ENCODE data around the gene BLM.
"Not testable (repeated sequence)": the region's sequence is repeated elsewhere in the genome, so short reads cannot be mapped to it uniquely, and the experiment has no call there.

The BLM gene

DNA sequence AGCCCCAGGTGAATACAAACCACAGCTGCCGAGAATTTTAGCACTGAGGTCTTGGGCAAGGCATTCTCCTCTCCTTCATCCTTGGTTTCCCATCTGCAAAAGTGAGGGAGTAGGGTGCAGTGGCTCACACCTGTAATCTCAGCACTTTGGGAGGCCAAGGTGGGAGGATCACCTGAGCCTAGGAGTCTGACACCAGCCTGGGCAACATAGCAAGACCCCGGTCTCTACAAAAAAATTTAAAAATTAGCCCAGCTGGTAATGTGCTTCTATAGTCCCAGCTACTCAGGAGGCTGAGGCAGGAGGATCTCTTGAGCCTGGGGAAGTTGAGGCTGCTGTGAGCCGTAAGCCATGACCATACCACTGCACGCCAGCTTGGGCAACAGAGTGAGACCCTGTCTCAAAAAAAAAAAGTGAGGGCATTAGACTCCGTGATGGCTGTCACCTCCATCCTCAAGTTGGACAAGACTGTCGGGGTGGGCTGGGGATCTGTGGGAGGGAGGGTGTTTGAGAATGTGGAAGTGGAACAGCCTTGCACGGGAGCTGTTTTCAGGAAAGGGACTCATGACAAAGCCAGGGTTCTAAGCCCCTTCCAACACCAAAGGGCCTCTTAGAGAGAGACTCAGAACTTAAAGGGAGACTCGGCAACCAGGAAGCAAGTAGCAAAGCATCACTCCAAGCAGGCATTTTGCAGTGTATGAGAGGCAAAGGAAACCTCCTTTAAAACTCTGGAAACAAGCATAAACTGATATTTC is 105.2 kb downstream of the BLM start:
- DNase-seq (ENCODE audit: low spot score), result no peak

DNA sequence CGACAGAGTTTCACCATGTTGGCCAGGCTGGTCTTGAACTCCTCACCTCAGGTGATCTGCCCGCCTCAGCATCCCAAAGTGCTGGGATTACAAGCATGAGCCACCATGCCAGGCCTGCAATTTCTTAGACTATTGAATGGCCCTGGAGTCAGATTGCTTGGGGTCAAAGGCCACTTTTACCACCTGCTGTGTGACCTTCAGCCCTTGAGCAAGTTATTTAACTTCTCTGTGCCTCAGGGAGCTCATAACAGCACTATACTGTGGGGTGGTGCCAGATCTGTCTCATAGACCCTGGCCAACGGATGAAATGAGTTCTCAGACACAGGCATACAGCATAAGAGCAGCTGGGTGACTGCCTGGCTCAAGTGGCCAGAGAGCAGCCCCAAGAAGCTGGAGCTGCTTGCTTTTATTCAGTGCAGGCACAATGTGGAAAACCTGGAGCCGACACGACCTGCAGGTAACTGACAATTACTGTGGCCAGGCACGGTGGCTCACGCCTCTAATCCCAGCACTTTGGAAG is 106.4 kb downstream of the BLM start:
- no peak for DNase-seq (ENCODE audit: low spot score)

DNA sequence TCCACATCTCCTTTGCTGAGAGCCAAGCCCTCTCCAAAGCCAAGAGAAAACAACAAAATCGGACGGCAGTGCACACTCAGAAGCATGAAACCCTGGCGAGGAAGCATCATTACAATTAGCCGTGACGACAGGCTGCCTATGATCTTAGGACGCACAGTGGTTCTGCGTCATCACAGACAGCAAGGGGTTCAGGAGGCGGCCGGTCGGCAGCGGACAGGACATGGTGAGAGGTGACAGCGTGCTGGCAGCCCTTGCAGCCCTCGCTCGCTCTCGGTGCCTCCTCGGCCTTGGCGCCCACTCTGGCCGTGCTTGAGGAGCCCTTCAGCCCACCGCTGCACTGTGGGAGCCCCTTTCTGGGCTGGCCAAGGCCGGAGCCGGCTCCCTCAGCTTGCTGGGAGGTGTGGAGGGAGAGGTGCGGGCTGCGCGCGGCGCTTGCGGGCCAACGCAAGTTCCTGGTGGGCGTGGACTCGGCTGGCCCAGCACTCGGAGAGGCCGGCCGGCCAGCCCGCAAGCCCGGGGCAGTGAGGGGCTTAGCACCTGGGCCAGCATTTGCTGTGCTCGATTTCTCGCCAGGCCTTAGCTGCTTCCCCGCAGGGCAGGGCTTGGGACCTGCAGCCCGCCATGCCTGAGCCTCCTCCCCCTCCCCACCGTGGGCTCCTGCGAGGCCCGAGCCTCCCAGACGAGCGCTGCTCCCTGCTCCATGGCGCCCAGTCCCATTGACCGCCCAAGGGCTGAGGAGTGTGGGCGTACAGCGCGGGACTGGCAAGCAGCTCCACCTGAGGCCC is 108.2 kb downstream of the BLM start:
- DNase-seq (ENCODE audit: low spot score), result not testable (repeated sequence)

DNA sequence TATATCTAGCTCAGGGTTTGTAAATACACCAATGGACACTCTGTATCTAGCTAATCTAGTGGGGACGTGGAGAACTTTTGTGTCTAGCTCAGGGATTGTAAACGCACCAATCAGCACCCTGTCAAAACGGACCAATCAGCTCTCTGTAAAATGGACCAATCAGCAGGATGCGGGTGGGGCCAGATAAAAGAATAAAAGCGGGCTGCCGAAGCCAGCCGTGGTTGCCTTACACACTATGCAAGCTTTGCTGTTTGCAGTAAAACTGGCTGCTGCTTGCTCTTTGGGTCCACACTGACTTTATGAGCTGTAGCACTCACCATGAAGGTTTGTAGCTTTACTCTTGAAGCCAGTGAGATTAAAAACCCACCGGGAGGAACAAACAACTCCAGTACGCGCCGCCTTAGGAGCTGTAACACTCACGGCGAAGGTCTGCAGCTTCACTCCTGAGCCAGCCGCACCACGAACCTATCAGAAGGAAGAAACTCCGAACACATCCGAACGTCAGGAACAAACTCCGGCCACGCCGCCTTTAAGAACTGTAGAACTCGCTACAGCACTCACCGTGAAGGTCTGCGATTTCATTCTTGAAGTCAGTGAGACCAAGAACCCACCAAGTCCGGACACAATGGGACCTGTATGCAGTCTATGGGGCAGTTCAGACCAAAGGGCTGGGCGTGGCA is 109.2 kb downstream of the BLM start:
- DNase-seq (ENCODE audit: low spot score), result not testable (repeated sequence)

DNA sequence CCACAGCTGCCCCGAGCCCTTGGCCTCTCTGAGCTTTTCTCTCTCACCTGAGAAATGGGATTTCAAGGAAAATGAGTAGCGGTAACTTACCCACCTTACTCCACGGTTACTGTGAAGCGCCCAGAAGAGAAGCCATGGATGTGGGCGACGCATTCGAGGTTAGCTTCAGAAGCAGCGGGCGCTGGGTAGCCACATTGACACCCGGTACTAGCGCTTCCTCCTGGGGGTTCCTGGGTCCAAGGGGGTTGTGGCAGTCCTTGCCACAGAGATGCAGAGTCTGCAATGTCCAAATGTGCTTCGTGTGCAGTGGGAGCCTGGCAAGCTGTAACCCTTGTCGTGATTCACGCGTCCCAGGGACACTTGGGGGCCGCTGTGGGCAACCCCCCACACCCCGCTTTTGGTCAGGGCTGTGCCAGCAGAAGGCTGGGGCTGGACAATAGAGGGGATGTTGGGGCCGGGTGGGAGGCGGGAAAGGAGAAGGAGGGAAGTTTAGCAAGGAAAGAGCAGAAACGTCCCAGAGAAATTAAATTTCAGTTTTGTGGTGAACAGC is 109.8 kb downstream of the BLM start:
- no peak for DNase-seq (ENCODE audit: low spot score)

DNA sequence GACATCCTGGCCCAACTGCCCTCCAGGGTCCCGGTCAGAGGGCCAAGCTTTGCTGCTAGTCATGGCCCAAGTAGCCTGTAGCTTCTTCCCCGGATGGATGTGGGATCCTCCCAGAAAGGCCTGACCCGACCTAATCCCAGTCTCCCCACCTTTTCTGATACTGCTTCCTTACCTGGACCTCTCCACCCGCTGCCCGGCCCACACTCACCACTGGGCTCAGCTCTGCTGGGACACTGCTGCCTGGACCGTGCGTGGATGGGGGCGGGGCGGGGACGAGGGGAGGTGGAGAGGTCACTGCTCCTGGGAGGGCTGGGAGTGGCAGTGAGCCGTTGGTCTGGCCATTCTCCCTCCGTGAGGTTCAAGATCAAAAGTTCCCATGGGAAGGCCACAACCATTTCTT is 111.0 kb downstream of the BLM start:
- DNase-seq (ENCODE audit: low spot score), result no peak

DNA sequence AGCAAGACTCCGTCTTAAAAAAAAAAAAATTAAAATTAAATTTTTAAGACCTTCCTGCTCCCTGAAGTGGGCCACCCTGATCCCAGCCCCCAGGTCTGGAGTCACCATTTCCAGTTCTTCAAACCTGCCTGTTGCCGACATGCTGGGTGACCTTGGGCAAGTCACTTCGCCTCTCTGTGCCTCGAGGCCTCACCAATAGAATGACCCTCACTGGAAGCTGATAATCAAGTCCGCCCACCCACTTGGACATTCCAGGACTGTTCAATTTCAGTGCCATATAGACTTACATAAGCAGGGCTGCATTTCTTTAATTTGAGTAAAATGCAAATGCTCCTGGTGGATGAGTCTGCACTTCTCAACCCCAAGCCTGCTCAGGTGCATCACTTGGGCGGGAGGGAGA is 112.0 kb downstream of the BLM start:
- DNase-seq (ENCODE audit: low spot score), result no peak

DNA sequence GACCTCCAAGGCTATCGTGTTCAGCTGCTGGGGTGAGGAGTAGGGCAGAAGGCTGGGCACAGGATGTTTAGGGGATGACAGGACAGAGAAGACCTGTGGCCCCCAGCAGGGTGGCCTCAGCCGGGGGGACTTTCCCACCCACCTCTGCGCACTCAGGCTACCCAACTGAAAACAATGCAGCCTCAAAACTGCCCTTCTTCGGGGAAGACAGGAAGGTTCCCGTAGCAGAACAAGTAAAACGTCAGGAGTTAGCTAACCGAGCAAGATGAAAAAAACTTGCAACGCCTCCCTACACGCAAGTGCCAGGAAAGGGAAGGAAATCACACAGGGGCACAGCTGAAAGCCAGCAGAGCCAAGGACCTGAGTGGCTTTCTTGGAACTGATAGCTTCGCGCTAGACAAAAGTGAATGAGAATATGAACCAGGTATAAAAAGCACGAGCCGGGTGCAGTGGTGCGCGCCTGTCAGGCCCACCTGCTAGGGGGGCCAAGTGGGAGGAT is 112.8 kb downstream of the BLM start:
- no peak for DNase-seq (ENCODE audit: low spot score)

DNA sequence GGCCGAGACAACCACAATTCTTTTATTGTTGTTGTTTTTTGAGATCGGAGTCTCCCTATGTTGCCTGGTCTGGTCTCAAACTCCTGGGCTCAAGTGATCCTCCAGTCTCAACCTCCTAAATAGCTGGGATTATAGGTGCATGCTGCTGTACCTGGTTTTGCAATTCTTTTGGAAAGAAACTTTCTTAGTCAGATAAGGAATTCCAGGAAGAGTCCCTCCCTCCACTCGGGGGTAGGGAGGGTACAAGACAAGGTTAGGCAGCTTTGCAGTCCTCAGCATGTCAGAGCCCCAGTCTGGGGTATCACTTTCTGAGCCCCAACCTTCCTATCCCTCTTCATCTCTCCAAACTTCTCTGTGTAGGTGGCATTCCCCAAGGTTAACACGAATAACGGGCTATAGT is 117.5 kb downstream of the BLM start:
- no peak for DNase-seq (ENCODE audit: low spot score)

DNA sequence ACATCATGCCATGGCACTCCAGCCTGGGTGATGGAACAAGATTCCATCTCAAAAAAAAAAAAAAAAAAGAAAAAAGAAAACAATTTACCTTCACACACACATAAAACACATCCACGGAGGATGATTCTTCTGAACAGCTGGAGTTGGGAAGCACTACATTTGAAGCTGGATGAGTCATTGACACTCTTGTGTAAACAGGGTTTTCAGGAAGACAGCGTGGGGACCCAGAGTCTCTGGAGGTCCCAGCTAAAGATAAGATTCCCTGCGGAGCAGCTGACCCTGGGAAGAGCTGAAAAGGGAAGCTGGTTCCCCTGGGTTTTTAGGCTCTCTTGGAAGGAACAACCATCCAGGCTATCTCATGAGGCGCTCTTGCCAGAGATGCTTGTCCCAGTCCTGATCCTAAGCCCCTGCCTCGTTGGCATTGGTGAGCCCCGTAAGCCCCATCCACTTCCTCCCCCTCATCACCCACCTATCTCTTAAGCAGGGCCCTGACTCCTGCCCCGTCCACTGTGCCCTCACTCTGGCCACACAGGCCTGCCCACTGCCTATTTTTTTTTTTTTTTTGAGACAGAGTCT is 119.2 kb downstream of the BLM start:
- DNase-seq (ENCODE audit: low spot score), result no peak

DNA sequence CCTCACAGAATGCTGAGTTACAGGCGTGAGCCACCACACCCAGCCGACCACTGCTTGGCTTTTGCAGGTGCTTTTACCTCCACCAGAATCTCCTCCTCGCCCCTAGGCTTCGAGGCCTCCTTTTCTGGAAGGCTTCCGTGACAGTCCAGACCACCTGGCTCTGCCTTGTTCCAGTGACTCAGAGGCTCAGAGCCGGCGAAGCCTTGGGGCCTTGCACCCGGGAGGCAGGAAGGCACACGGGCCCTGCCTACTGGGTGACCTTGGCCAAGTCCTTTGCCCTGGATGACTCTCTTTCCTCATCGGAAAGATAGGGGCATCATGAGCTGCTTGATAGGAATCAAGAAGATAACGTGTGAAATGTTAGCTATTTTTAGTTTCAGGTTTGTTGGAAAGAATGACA is 119.9 kb downstream of the BLM start:
- no peak for DNase-seq (ENCODE audit: low spot score)

DNA sequence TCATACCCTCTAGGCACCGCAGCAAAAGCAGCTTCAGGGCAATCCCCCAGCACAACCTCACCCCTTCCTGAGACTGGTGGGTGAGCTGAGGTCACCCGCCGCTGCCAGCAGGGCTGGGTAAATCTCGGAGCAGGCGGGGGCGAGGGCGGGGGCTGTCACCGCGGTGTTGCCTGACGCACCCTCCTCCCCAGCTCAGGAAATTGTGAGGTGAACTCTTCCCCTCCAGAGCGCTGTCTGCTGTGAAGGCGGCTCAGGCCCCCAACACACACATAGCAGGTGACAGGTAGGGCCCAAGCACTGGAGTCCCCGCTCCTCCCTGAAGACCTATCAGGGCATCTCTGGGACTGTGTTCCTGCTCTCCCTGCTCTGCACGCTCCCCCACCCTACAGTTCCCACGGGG is 121.0 kb downstream of the BLM start:
- DNase-seq (ENCODE audit: low spot score), result no peak

DNA sequence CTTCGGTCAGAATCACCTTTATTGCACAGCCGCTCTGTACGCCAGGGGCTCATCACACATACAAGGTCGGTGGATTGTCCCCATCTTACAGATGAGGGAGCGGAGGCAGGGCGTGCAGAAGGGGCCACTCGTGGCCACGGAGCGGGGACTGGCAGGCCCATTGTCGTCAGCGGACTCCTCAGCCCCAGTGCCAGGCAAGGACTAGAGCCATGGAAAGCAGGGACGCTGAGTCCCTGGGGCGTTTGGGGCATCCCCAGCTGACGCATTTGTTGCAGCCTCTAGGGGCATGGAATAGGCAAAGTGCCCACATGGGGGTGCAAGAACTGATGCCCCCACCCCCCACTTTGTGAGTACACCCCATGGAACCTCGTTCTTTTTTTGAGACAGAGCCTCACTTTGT is 121.4 kb downstream of the BLM start:
- DNase-seq (ENCODE audit: low spot score), result no peak

DNA sequence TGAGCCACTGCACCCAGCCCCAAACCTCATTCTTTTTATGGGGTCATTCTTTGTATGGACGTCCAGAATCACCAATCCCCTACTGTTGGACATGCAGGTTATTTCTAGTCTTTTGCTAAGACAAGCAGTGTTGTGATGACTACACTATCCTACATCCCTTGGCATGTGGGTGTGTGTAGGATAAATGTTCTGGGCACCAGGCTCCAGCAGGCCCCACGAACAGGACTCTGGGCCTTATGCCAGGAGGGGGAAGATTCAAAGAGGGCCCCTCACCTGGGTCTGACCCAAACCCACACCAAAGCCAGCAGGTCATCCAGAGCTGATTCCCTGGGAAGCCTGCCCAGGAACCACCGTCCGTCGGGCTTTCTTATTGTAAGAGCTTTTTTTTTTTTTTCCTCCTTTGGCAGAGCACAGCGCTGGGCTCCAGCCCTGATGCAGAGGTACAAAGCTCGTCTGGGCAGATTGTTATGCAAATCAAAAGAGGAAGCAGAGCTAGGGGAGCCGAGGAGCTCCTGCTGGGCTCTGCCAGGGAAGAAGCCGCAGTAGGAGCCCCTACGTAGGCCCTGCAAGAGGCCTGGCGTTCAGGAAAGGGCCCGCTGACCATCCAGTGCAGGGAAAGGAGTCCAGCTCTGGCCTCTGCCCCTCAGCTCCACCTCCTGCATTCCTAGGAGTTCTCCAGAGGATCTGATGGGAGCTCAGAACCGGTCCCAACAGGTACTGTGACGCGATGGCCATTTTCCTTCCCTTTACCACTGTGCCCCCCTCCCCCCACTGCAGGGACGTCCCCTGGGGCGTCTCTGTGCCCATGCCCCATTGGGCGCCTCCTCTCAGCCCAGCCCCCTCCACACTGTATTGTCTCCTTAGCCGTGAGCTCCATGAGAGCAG is 122.3 kb downstream of the BLM start:
- no peak for DNase-seq (ENCODE audit: low spot score)

DNA sequence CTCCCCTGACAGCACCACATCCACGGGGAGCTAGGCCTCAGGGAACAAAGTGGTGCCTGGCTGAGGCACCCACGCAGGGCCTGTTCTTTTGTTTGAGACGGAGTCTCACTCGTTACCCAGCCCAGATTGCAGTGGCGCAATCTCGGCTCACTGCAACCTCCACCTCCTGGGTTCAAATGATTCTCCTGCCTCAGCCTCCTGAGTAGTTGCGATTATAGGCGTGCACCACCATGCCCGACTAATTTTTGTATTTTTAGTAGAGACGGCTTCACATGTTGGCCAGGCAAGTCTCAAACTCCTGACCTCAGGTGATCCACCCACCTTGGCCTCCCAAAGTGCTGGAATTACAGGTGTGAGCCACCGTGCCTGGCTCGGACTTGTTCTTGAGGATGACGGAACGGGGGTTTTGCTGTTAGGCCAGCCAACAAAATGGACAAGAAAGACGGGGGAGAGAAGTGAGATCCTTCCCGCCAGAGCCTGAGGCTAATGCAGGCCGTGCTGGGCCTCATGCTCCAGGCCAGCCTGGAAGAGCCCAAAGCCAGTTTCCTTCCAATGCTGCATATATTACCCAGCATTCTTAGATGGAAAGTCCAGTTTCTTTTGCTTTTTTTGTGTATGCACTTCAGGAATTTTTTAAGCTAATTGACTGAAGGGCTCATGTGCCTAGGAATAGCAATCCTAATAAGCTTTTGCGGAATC is 123.2 kb downstream of the BLM start:
- DNase-seq (ENCODE audit: low spot score), result no peak

DNA sequence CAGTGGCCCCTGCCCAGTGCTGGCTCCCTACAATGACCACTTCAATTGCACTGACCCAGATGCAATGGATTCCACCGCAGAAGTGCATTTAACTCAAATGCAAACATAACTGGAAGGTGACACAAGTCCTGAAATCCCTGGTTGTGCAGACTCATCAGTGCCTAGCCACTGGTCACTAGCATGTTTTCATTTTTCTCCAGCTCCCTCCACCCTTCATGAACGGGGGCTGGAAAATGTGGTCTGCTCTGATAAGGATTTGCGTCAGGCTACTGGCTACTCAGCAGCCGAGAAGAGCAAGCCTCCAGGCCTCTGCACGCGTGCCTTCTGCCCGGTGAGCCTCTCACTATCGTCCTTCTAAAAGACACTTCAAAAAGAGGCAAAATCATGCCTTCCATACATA is 123.8 kb downstream of the BLM start:
- DNase-seq (ENCODE audit: low spot score), result no peak

DNA sequence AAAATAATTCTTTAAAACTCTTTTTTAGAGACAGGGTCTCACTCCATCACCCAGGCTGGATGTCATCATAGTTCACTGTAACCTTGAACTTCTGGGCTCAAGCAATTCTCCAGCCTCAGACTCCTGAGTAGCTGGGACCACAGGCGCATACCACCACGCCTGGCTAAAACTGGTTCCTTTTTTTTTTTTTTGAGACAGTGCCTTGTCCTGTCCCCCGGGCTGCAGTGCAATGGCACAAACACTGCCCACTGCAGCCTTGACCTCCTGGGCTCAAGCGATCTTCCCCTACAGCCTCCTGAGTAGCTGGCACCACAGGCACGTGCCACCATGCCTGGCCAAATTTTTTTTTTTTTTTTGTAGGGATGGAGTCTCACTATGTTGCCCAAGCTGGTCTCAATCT is 127.5 kb downstream of the BLM start:
- DNase-seq (ENCODE audit: low spot score), result no peak

DNA sequence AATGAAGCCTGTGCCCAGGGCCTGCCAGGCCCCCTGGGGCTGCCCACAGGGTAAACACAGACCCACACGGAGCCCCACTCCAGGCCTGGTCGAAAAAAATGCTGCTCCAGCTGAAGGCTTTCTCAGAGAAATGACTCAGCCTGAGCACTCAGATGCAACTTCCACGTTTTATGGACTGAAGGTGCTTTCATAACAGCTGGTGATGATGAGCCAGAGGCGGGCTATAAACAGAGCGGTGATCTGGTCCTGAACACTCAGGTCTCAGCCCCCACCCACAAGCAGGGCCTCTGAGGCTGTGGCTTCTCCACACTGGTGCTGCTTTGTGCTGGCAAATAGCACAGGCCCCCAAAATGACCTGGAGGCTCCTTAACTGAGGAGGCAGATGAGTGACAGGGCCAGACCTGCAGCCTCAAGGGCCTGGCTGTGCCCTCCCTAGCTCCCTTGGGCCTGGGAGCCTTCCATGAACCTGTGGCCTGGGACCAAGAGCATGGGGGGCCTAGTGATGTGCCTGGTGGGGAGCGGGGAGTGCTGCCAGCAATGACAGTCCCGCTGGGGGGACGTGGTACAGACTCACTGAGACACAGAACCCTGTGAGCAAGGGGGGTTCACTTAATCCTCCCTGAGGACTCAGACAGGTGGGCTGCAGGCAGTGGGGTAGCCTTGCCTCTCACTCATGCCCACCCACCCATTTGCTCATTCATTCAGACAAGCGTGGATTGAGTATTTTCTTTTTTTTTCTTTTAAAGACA is 128.2 kb downstream of the BLM start:
- no peak for DNase-seq (ENCODE audit: low spot score)

DNA sequence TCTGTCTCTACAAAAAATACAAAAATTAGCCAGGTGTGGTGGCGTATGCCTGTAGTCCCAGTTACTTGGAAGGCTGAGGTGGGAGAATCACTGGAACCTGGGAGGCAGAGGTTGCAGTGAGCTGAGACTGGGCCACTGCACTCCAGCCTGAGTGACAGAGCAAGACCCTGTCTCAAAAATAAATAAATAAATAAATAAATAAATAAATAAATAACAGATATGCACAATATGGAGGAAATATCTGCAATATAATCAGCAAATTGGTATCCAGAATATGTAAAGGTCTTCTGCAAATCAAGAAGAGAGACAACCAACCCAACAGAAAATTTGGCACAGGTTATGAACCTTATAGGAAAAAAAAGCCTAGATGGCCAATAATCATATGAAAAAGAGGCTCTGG is 132.3 kb downstream of the BLM start:
- DNase-seq (ENCODE audit: low spot score), result not testable (repeated sequence)

DNA sequence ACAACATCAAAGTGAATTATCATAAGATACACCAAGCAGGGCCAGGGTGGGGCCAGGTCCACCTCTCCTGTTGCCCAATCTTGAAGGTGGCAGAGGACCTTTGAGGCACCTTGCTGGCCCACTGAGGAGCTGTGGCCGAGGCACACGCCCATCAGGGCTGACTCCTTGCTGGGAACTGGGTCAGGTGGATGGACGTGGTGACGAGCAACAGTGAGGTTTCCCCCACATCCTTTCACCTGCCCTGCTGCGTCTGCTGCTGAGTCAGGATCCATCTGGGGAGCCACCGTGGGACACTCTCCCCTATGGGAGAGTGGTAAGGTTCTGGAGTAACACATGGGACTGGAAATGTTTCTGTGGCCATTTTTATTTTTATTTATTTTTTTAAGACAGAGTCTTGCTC is 134.0 kb downstream of the BLM start:
- DNase-seq (ENCODE audit: low spot score), result no peak
